B cell (primary cell): ENCODE data around the gene HOXD12. TPM values are rescaled to one million over a fixed set of nuclear protein-coding genes. Genes with fewer than 3 reads are reported as not detected.

Source experiments
- ATAC-seq: fragments of 200-7000 bp; cut with Tn5 transposase; one replicate; pipeline ENCODE4 v1.10.0; 2021; ENCODE audit warnings: low read depth, mild to moderate bottlenecking, moderate number of reproducible peaks, moderate library complexity
- CTCF ChIA-PET: fragments of 350-600 bp; sonication (Branson Sonifier 250); formaldehyde crosslinking; loops from one replicate; lab custom pipeline; 2021; ENCODE audit warnings: antibody characterized with exemption, inconsistent platforms; lab: Charles Lee
- POLR2A ChIA-PET: fragments of 350-600 bp; sonication (Branson Sonifier 250); formaldehyde crosslinking; loops from one replicate; lab custom pipeline; 2021; ENCODE audit warnings: antibody characterized with exemption; lab: Charles Lee
- DNase-seq: peaks from one replicate; pipeline ENCODE4 v3.0.0; 2013
- H2AFZ ChIP-seq: 2 replicates; pipeline ENCODE4 v1.6.1; 2012; ENCODE audit warnings: mild to moderate bottlenecking, low read depth, low read length; ENCODE audit not compliant: insufficient read depth, poor library complexity, severe bottlenecking
- H3K27ac ChIP-seq, 2 donors: 1 replicate in 1 of 2; 2 replicates in 1 of 2; pipeline ENCODE4 v1.5.1; 2012 to 2013; ENCODE audit warnings: low read length in 2 of 2, mild to moderate bottlenecking in 2 of 2, moderate library complexity in 1 of 2
- H3K27me3 ChIP-seq, 4 experiments: fragments of 200-600 bp in 1 of 4; sonication (generic) in 1 of 4; replicated peaks in 1 of 4; 1 replicate in 2 of 4; 2 replicates in 2 of 4; pipeline versions ENCODE4 v1.6.1 to v1.7.0; 2013 to 2016; ENCODE audit warnings: low read length in 3 of 4, mild to moderate bottlenecking in 2 of 4, mixed read lengths in 1 of 4, moderate library complexity in 1 of 4; ENCODE audit not compliant: insufficient read depth in 4 of 4, control insufficient read depth in 3 of 4; ENCODE audit errors: control extremely low read depth in 1 of 4
- H3K36me3 ChIP-seq, 2 experiments: replicated peaks in 1 of 2; 1 replicate in 1 of 2; 2 replicates in 1 of 2; pipeline versions ENCODE4 v1.6.1 to v1.7.1; 2013; ENCODE audit warnings: low read length in 1 of 2; ENCODE audit not compliant: insufficient read depth in 2 of 2, control insufficient read depth in 1 of 2; ENCODE audit errors: control extremely low read depth in 1 of 2, extremely low read depth in 1 of 2
- H3K4me1 ChIP-seq, 2 donors: fragments of 200-600 bp in 1 of 2; sonication (generic) in 1 of 2; 1 replicate in 1 of 2; 2 replicates in 1 of 2; pipeline versions ENCODE4 v1.5.1 to v1.6.1; 2013 to 2017; ENCODE audit warnings: low read length in 2 of 2; ENCODE audit not compliant: control insufficient read depth in 2 of 2, insufficient read depth in 2 of 2
- H3K4me2 ChIP-seq: replicated peaks from 2 replicates; pipeline ENCODE3; 2012; ENCODE audit warnings: mild to moderate bottlenecking, low read depth, low read length; ENCODE audit not compliant: poor library complexity, severe bottlenecking
- H3K4me3 ChIP-seq, 5 experiments: fragments of 200-600 bp in 1 of 5; sonication (generic) in 1 of 5; 1 replicate in 3 of 5; 2 replicates in 2 of 5; pipeline versions ENCODE4 v1.5.1 to v1.7.0; 2011 to 2016; ENCODE audit warnings: low read length in 4 of 5, mild to moderate bottlenecking in 4 of 5, low read depth in 2 of 5, control low read depth in 1 of 5, moderate library complexity in 1 of 5; ENCODE audit not compliant: insufficient read depth in 1 of 5; ENCODE audit errors: control extremely low read depth in 1 of 5, extremely low read depth in 1 of 5
- H3K79me2 ChIP-seq: fragments of 200-600 bp; sonication (generic); one replicate; pipeline ENCODE4 v1.6.0; 2016; ENCODE audit warnings: low read length; ENCODE audit not compliant: control insufficient read depth, insufficient read depth
- H3K9ac ChIP-seq: fragments of 200-600 bp; sonication (generic); 2 replicates; pipeline ENCODE4 v1.6.1; 2017; ENCODE audit warnings: mild to moderate bottlenecking, low read length, moderate library complexity
- H3K9me3 ChIP-seq, 3 donors: one replicate each; pipeline versions ENCODE4 v1.6.1 to v1.7.1; 2013; ENCODE audit warnings: low read length in 2 of 3; ENCODE audit not compliant: control insufficient read depth in 2 of 3, insufficient read depth in 1 of 3; ENCODE audit errors: control extremely low read depth in 1 of 3
- H4K20me1 ChIP-seq: 2 replicates; pipeline ENCODE4 v1.6.0; 2012; ENCODE audit warnings: mild to moderate bottlenecking, low read length; ENCODE audit not compliant: insufficient read depth, control insufficient read depth, poor library complexity, severe bottlenecking
- H3K27ac Mint-ChIP-seq: one replicate; pipeline ENCODE4 v1.8.0; 2021; ENCODE audit warnings: mixed read lengths
- H3K27me3 Mint-ChIP-seq: one replicate; pipeline ENCODE4 v1.8.0; 2021; ENCODE audit warnings: mixed read lengths
- H3K4me1 Mint-ChIP-seq: one replicate; pipeline ENCODE4 v1.8.0; 2021; ENCODE audit warnings: mixed read lengths
- H3K4me3 Mint-ChIP-seq: one replicate; pipeline ENCODE4 v1.8.0; 2021; ENCODE audit warnings: mixed read lengths
- H3K9me3 Mint-ChIP-seq: one replicate; pipeline ENCODE4 v1.8.0; 2022; ENCODE audit warnings: mixed read lengths; ENCODE audit not compliant: insufficient read depth
- EZH2 ChIP-seq: IDR thresholded peaks from 2 replicates; pipeline ENCODE4 v1.6.1; 2012; ENCODE audit warnings: borderline replicate concordance, low read depth, mild to moderate bottlenecking, moderate library complexity, low read length; ENCODE audit not compliant: insufficient read depth, poor library complexity, severe bottlenecking
- WGBS: methylation state at CpG from one replicate; pipeline ENCODE4 v1.1.5; 2013; ENCODE audit warnings: missing lambda C conversion rate; ENCODE audit not compliant: insufficient coverage; 5-methylcytosine and 5-hydroxymethylcytosine counted together
- intact Hi-C: fragments of 100-400 bp; cut with micrococcal nuclease; formaldehyde crosslinking; loops from one replicate; pipeline ENCODE4 v1.10.0; 2022
- polyA plus RNA-seq: library from polyadenylated mRNA; depleted of rRNA; stranded (reverse); fragments of >200 nt; gene quantifications from 2 replicates; pipeline ENCODE4 v1.2.3, GENCODE V29; 2012
- total RNA-seq, 2 donors: library from RNA; stranded (reverse); fragments of 120-200 nt in 1 of 2; gene quantifications; 1 replicate in 1 of 2; 2 replicates in 1 of 2; pipeline versions ENCODE4 v1.2.3 to v1.2.4, GENCODE V29; 2013 to 2022
- TF ChIP-seq, protein P1 (sequence below): fragments of 200-600 bp; IDR thresholded peaks from one replicate; pipeline ENCODE4 v1.8.0; 2022; ENCODE audit warnings: antibody characterized with exemption, mild to moderate bottlenecking

The HOXD12 gene
- total and polyA plus RNA-seq, 2 donors (not counting 1 experiment from before 2014, with no cell fraction given) = not detected

DNA sequence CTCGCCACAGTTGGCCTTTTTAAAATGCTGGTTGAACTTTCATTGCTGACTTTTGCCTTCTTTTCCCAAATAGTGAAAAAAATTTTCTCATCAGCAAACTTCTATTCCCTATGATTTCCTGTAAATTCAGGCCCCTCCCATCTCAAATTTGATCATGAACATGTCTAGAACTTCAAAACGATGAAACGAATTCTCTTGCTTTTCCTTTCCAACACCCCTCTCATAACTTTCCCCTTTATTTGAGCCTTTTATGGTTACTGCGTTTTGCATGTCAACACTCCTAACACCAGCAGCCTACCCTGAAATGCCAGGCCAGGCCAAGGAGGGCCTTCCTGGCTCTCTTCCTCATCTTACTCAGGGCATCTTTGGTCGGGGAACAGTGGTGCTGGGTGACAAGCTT lies 8.7 kb upstream of the HOXD12 start:
- intact Hi-C loops = loop anchor here (10.0 kb wide), 1 partner anchor 1756 kb away; the partner anchor contains the start of gene SP9
- no peak for DNase-seq

More for the DNA sequence above, 8.7 kb upstream of the HOXD12 start:
- Mint-ChIP-seq H3K27ac (peak overlapping the region; percentile 13), H3K4me3 (no peak overlapping the region), H3K4me1 (peaks cover 18% of the 10 kb centered on the region), H3K27me3 (peaks cover 80% of the 10 kb centered on the region), H3K9me3 (peaks cover 3% of the 10 kb centered on the region)
- TF ChIP-seq EZH2 = no peak
- TF ChIP-seq, protein P1, sequence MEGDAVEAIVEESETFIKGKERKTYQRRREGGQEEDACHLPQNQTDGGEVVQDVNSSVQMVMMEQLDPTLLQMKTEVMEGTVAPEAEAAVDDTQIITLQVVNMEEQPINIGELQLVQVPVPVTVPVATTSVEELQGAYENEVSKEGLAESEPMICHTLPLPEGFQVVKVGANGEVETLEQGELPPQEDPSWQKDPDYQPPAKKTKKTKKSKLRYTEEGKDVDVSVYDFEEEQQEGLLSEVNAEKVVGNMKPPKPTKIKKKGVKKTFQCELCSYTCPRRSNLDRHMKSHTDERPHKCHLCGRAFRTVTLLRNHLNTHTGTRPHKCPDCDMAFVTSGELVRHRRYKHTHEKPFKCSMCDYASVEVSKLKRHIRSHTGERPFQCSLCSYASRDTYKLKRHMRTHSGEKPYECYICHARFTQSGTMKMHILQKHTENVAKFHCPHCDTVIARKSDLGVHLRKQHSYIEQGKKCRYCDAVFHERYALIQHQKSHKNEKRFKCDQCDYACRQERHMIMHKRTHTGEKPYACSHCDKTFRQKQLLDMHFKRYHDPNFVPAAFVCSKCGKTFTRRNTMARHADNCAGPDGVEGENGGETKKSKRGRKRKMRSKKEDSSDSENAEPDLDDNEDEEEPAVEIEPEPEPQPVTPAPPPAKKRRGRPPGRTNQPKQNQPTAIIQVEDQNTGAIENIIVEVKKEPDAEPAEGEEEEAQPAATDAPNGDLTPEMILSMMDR = no peak
- no peaks in the 10 kb centered on the region for H4K20me1 ChIP-seq
- H3K4me3 ChIP-seq = no peak overlapping the region
- peaks cover 0 to 89% (median 86%) of the 10 kb centered on the region in 4 experiments for H3K27me3 ChIP-seq
- peaks cover 15 to 18% of the 10 kb centered on the region in 2 donors for H3K4me1 ChIP-seq
- H3K79me2 ChIP-seq = no peaks in the 10 kb centered on the region
- POLR2A ChIA-PET = no interaction called here
- no peak overlapping the region for H3K27ac ChIP-seq
- no peaks in the 10 kb centered on the region for H3K36me3 ChIP-seq
- H3K4me2 ChIP-seq = no peak overlapping the region
- H3K9ac ChIP-seq = no peak overlapping the region
- H2AFZ ChIP-seq = no peak overlapping the region
- CTCF ChIA-PET = no interaction called here
- 22% methylated on average over 4 of the region's 5 CpGs for WGBS
- no peak for ATAC-seq
- peaks cover 1 to 46% (median 9%) of the 10 kb centered on the region in 3 donors for H3K9me3 ChIP-seq
